ENCODE data around the gene HLA-DRA.

DNA sequence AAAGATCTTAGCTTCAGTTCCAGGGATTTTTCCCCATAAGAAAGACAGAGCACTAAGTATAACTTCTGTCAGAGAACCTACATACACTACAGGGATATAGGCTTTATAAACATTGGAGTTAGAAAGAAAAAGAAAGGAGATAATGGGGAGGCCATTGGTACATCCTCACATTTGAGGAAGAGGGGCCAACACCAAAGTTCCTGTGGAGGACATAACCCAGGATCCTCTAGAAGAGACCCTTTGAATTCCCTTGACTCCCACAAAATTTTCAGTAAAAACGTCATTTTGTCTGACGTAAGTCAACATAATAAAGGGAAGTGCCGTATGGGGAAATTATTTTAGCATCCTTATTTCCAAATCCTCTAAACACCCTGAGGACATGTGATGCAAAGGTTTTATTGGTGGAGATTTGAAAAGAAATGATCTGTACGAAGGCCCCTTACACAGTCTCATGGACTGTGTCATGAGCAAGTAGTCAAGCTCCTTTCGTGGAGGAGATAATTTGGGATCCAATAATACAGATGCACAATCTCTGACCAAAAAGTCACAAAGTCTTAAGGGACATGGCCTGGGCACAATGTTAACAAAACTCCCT lies 33.2 kb downstream of the HLA-DRA start:
- TF ChIP-seq, protein P1, sequence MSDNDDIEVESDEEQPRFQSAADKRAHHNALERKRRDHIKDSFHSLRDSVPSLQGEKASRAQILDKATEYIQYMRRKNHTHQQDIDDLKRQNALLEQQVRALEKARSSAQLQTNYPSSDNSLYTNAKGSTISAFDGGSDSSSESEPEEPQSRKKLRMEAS (CRISPR knock-in tag; IDR thresholded peaks at IDR 0.05), result no peak
- TF ChIP-seq, protein P2, sequence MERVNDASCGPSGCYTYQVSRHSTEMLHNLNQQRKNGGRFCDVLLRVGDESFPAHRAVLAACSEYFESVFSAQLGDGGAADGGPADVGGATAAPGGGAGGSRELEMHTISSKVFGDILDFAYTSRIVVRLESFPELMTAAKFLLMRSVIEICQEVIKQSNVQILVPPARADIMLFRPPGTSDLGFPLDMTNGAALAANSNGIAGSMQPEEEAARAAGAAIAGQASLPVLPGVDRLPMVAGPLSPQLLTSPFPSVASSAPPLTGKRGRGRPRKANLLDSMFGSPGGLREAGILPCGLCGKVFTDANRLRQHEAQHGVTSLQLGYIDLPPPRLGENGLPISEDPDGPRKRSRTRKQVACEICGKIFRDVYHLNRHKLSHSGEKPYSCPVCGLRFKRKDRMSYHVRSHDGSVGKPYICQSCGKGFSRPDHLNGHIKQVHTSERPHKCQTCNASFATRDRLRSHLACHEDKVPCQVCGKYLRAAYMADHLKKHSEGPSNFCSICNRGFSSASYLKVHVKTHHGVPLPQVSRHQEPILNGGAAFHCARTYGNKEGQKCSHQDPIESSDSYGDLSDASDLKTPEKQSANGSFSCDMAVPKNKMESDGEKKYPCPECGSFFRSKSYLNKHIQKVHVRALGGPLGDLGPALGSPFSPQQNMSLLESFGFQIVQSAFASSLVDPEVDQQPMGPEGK (CRISPR knock-in tag; IDR thresholded peaks at IDR 0.05; ENCODE audit: borderline replicate concordance), result no peak
- TF ChIP-seq ARHGAP35 (IDR thresholded peaks at IDR 0.05; ENCODE audit: partially characterized antibody), result no peak
- TF ChIP-seq, protein P3, sequence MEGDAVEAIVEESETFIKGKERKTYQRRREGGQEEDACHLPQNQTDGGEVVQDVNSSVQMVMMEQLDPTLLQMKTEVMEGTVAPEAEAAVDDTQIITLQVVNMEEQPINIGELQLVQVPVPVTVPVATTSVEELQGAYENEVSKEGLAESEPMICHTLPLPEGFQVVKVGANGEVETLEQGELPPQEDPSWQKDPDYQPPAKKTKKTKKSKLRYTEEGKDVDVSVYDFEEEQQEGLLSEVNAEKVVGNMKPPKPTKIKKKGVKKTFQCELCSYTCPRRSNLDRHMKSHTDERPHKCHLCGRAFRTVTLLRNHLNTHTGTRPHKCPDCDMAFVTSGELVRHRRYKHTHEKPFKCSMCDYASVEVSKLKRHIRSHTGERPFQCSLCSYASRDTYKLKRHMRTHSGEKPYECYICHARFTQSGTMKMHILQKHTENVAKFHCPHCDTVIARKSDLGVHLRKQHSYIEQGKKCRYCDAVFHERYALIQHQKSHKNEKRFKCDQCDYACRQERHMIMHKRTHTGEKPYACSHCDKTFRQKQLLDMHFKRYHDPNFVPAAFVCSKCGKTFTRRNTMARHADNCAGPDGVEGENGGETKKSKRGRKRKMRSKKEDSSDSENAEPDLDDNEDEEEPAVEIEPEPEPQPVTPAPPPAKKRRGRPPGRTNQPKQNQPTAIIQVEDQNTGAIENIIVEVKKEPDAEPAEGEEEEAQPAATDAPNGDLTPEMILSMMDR (IDR thresholded peaks at IDR 0.05 in 2 of 3, conservative IDR thresholded peaks at IDR 0.05 in 1 of 3; ENCODE audit: insufficient read depth in 2 of 3, low read depth in 1 of 3, low read length in 3 of 3), result no peak
- TF ChIP-seq ZBTB17 (CRISPR knock-in tag; IDR thresholded peaks at IDR 0.05), result no peak
- TF ChIP-seq NCOA4 (IDR thresholded peaks at IDR 0.05; ENCODE audit: partially characterized antibody), result no peak
- TF ChIP-seq STAG1 (CRISPR knock-in tag; IDR thresholded peaks at IDR 0.05; ENCODE audit: borderline replicate concordance), result no peak
- TF ChIP-seq, protein P4, sequence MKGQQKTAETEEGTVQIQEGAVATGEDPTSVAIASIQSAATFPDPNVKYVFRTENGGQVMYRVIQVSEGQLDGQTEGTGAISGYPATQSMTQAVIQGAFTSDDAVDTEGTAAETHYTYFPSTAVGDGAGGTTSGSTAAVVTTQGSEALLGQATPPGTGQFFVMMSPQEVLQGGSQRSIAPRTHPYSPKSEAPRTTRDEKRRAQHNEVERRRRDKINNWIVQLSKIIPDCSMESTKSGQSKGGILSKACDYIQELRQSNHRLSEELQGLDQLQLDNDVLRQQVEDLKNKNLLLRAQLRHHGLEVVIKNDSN (CRISPR knock-in tag; IDR thresholded peaks at IDR 0.05), result no peak
- TF ChIP-seq, protein P5, sequence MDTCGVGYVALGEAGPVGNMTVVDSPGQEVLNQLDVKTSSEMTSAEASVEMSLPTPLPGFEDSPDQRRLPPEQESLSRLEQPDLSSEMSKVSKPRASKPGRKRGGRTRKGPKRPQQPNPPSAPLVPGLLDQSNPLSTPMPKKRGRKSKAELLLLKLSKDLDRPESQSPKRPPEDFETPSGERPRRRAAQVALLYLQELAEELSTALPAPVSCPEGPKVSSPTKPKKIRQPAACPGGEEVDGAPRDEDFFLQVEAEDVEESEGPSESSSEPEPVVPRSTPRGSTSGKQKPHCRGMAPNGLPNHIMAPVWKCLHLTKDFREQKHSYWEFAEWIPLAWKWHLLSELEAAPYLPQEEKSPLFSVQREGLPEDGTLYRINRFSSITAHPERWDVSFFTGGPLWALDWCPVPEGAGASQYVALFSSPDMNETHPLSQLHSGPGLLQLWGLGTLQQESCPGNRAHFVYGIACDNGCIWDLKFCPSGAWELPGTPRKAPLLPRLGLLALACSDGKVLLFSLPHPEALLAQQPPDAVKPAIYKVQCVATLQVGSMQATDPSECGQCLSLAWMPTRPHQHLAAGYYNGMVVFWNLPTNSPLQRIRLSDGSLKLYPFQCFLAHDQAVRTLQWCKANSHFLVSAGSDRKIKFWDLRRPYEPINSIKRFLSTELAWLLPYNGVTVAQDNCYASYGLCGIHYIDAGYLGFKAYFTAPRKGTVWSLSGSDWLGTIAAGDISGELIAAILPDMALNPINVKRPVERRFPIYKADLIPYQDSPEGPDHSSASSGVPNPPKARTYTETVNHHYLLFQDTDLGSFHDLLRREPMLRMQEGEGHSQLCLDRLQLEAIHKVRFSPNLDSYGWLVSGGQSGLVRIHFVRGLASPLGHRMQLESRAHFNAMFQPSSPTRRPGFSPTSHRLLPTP (IDR thresholded peaks at IDR 0.05; ENCODE audit: borderline replicate concordance, extremely low read depth, insufficient read length), result no peak
- no peak for TF ChIP-seq HIVEP1 (CRISPR knock-in tag; IDR thresholded peaks at IDR 0.05)
- TF ChIP-seq ZNF24 (IDR thresholded peaks at IDR 0.05), result no peak
- TF ChIP-seq RBBP5 (IDR thresholded peaks at IDR 0.05; ENCODE audit: borderline replicate concordance, insufficient read depth, low read length, poor library complexity, severe bottlenecking), result no peak
